CD4-positive, alpha-beta T cell (primary cell): ENCODE data around the gene KCNK13. TPM values are rescaled to one million over a fixed set of nuclear protein-coding genes. Genes with fewer than 3 reads are reported as not detected.

Experiments
- ATAC-seq: fragments of 200-7000 bp; cut with Tn5 transposase; one replicate; pipeline ENCODE4 v1.10.0; 2022; ENCODE audit warnings: mild to moderate bottlenecking; ENCODE audit not compliant: poor library complexity
- CTCF ChIA-PET: fragments of 350-600 bp; sonication (Branson Sonifier 250); formaldehyde crosslinking; loops from one replicate; lab custom pipeline; 2021; ENCODE audit warnings: antibody characterized with exemption, inconsistent platforms; lab: Charles Lee
- POLR2A ChIA-PET: fragments of 350-600 bp; sonication (Branson Sonifier 250); formaldehyde crosslinking; loops from one replicate; lab custom pipeline; 2021; ENCODE audit warnings: antibody characterized with exemption, inconsistent platforms; lab: Charles Lee
- DNase-seq, 14 experiments: peaks; one replicate each; pipeline ENCODE4 v3.0.0-alpha.2; 2013 to 2020; ENCODE audit warnings: mixed read lengths in 2 of 14
- H3K27ac ChIP-seq, 2 donors: one replicate each; pipeline versions ENCODE4 v1.5.1 to v1.7.0; 2013; ENCODE audit warnings: low read length in 2 of 2, low read depth in 1 of 2, mild to moderate bottlenecking in 1 of 2
- H3K27me3 ChIP-seq, 2 experiments: 1 replicate in 1 of 2; 2 replicates in 1 of 2; pipeline versions ENCODE4 v1.6.1 to v1.7.0; 2013; ENCODE audit warnings: low read length in 2 of 2, control low read depth in 1 of 2, mild to moderate bottlenecking in 1 of 2, moderate library complexity in 1 of 2; ENCODE audit not compliant: insufficient read depth in 2 of 2, control insufficient read depth in 1 of 2
- H3K36me3 ChIP-seq: one replicate; pipeline ENCODE4 v1.6.1; 2013; ENCODE audit warnings: low read length, control low read depth; ENCODE audit not compliant: insufficient read depth
- H3K4me1 ChIP-seq: one replicate; pipeline ENCODE4 v1.6.1; 2013; ENCODE audit warnings: low read length, control low read depth; ENCODE audit not compliant: insufficient read depth
- H3K4me3 ChIP-seq: one replicate; pipeline ENCODE4 v1.5.1; 2013; ENCODE audit warnings: mild to moderate bottlenecking, low read length, moderate library complexity
- H3K9me3 ChIP-seq, 2 experiments: 1 replicate in 1 of 2; 2 replicates in 1 of 2; pipeline versions ENCODE4 v1.6.1 to v1.7.0; 2013; ENCODE audit warnings: low read length in 2 of 2, mild to moderate bottlenecking in 2 of 2, control low read depth in 1 of 2, moderate library complexity in 1 of 2; ENCODE audit not compliant: control insufficient read depth in 1 of 2, insufficient read depth in 1 of 2
- H3K27ac Mint-ChIP-seq: one replicate; pipeline ENCODE4 v1.8.0; 2020; ENCODE audit warnings: mixed read lengths
- H3K27me3 Mint-ChIP-seq: one replicate; pipeline ENCODE4 v1.8.0; 2021; ENCODE audit warnings: mixed read lengths
- H3K36me3 Mint-ChIP-seq: one replicate; pipeline ENCODE4 v1.8.0; 2021; ENCODE audit warnings: low read depth, mixed read lengths
- H3K4me1 Mint-ChIP-seq: one replicate; pipeline ENCODE4 v1.8.0; 2021; ENCODE audit warnings: low read depth, mixed read lengths
- H3K4me3 Mint-ChIP-seq: one replicate; pipeline ENCODE4 v1.8.0; 2020; ENCODE audit warnings: mild to moderate bottlenecking, mixed read lengths
- H3K9me3 Mint-ChIP-seq: one replicate; pipeline ENCODE4 v1.8.0; 2020; ENCODE audit warnings: mixed read lengths
- intact Hi-C, 2 experiments: fragments of 100-400 bp; cut with DNase I in 1 of 2; cut with micrococcal nuclease in 1 of 2; formaldehyde crosslinking; loops; one replicate each; pipeline versions ENCODE4 v1.15.1 to v1.9.0; 2023 to 2025; cut with DNase I, micrococcal nuclease
- total RNA-seq, 174 experiments: library from RNA in 2 of 174; stranded (reverse) in 2 of 174; gene quantifications; one replicate each; pipeline ENCODE4 v1.2.3 and lab custom pipeline; 2021 to 2026
- TF ChIP-seq, protein P1 (sequence below): fragments of 200-600 bp; IDR thresholded peaks from one replicate; pipeline ENCODE4 v1.8.0; 2022; ENCODE audit warnings: antibody characterized with exemption, mild to moderate bottlenecking

KCNK13 gene
- total RNA-seq, 2 experiments from 2014 or later, result not detected

DNA sequence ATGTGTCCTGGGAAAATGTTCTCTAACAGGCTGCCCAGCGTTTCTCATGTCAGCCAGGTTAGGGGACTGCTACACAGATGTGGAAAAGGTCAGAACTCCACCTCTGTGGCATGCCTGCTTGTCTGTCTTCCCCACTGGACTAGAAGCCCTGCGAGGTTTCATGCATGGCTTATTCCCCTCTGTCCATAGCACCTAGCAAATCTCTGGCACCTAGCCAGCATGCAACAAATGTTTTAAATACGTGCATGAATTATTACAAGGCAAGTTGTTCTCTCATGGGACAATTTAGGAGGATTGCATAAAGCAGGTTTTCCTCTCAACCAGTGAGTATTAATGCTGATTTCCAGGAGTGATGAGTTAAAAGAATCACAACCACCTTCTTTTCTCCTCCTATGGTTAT lies 21.4 kb upstream of the KCNK13 start:
- Mint-ChIP-seq H3K4me3 (no peak overlapping the region), H3K9me3 (no peaks in the 10 kb centered on the region), H3K36me3 (peaks cover 93% of the 10 kb centered on the region), H3K27ac (no peak overlapping the region), H3K27me3 (no peaks in the 10 kb centered on the region), H3K4me1 (no peaks in the 10 kb centered on the region)
- ChIA-PET POLR2A (no interaction called here), CTCF (no interaction called here)
- intact Hi-C loops, result no loop called here
- Histone ChIP-seq H3K36me3 (peaks cover 47% of the 10 kb centered on the region), H3K4me1 (no peaks in the 10 kb centered on the region), H3K27ac (no peak overlapping the region), H3K9me3 (no peaks in the 10 kb centered on the region), H3K27me3 (no peaks in the 10 kb centered on the region), H3K4me3 (no peak overlapping the region)
- DNase-seq (no peak), ATAC-seq (no peak)
- TF ChIP-seq, protein P1, sequence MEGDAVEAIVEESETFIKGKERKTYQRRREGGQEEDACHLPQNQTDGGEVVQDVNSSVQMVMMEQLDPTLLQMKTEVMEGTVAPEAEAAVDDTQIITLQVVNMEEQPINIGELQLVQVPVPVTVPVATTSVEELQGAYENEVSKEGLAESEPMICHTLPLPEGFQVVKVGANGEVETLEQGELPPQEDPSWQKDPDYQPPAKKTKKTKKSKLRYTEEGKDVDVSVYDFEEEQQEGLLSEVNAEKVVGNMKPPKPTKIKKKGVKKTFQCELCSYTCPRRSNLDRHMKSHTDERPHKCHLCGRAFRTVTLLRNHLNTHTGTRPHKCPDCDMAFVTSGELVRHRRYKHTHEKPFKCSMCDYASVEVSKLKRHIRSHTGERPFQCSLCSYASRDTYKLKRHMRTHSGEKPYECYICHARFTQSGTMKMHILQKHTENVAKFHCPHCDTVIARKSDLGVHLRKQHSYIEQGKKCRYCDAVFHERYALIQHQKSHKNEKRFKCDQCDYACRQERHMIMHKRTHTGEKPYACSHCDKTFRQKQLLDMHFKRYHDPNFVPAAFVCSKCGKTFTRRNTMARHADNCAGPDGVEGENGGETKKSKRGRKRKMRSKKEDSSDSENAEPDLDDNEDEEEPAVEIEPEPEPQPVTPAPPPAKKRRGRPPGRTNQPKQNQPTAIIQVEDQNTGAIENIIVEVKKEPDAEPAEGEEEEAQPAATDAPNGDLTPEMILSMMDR, result no peak

DNA sequence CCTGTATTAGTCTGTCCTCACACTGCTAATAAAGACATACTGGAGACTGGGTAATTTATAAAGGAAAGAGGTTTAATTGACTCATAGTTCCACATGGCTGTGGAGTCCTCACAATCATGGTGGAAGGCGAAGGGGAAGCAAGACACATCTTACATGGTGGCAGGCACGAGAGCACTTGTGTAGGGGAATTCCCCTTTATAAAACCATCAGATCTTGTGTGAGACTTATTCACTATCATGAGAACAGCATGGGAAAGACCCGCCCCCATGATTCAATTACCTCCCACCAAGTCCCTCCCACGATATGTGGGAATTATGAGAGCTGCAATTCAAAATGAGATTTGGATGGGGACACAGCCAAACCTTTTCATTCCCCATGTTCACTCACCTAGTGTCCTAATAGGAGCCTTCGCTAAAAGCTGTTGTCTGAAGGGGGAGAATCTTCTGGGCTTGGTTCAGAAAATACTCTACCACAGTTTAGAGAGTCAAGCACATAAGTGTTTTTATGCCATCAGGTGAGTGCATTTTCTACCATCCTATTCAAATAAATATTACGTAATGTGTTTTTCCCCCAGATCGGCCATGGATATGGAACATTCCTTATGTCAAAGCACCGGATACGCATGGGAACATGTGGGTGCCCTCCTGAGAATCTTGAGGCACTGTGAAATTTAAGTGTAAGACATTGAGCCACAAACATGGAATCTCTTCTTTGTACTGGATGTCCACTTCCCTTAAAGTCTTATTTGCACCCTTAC lies 19.1 kb upstream of the KCNK13 start:
- H3K27me3 ChIP-seq, result no peaks in the 10 kb centered on the region
- ATAC-seq (no peak), DNase-seq (no peak)
- H3K4me1 Mint-ChIP-seq, result no peaks in the 10 kb centered on the region
- H3K27ac Mint-ChIP-seq, result no peak overlapping the region
- H3K4me3 ChIP-seq, result no peak overlapping the region
- no peaks in the 10 kb centered on the region for H3K9me3 ChIP-seq
- H3K27ac ChIP-seq, result no peak overlapping the region
- POLR2A ChIA-PET, result interaction anchor here (0.5 kb wide), 1 partner anchor 394 kb away, joined by 3 read pairs; no protein-coding TSS in a partner anchor
- H3K36me3 ChIP-seq, result peaks cover 37% of the 10 kb centered on the region
- no peaks in the 10 kb centered on the region for H3K27me3 Mint-ChIP-seq
- intact Hi-C loops, result no loop called here
- CTCF ChIA-PET, result no interaction called here
- H3K9me3 Mint-ChIP-seq, result no peaks in the 10 kb centered on the region
- no peaks in the 10 kb centered on the region for H3K4me1 ChIP-seq
- no peak overlapping the region for H3K4me3 Mint-ChIP-seq
- TF ChIP-seq, protein P1, result no peak
- H3K36me3 Mint-ChIP-seq, result peaks cover 80% of the 10 kb centered on the region

- Histone ChIP-seq H3K27me3 (no peaks in the 10 kb centered on the region), H3K4me3 (no peak overlapping the region), H3K4me1 (no peaks in the 10 kb centered on the region), H3K36me3 (peaks cover 22% of the 10 kb centered on the region), H3K27ac (no peak overlapping the region), H3K9me3 (no peaks in the 10 kb centered on the region)
- H3K27me3 Mint-ChIP-seq, result peaks cover under 1% of the 10 kb centered on the region
- peaks cover 54% of the 10 kb centered on the region for H3K36me3 Mint-ChIP-seq
- ATAC-seq, result no peak
- TF ChIP-seq, protein P1, result no peak
- no peak overlapping the region for H3K4me3 Mint-ChIP-seq
- H3K9me3 Mint-ChIP-seq, result no peaks in the 10 kb centered on the region
- POLR2A ChIA-PET, result no interaction called here
- no peak for DNase-seq
- H3K4me1 Mint-ChIP-seq, result no peaks in the 10 kb centered on the region
- CTCF ChIA-PET, result no interaction called here
- no peak overlapping the region for H3K27ac Mint-ChIP-seq
- intact Hi-C loops, result no loop called here
Observed at GRCh38 chr14:90045616-90046015, 16.2 kb upstream of the KCNK13 start.
